GM23248 (cell line): ENCODE data around the gene SNTG2. TPM values are rescaled to one million over a fixed set of nuclear protein-coding genes. Genes with fewer than 3 reads are reported as not detected.

Experiments
- DNase-seq: peaks from one replicate; pipeline ENCODE4 v3.0.0-alpha.2; 2015
- H2AFZ ChIP-seq: fragments of 200-600 bp; sonication (generic); 2 replicates; pipeline ENCODE4 v1.6.1; 2016; ENCODE audit warnings: antibody characterized with exemption
- H3F3A ChIP-seq: fragments of 200-600 bp; sonication (generic); 2 replicates; pipeline ENCODE4 v1.6.1; 2016; ENCODE audit warnings: mild to moderate bottlenecking, antibody characterized with exemption, mixed run types; ENCODE audit not compliant: insufficient read depth
- H3K27ac ChIP-seq: fragments of 200-600 bp; sonication (generic); 2 replicates; pipeline ENCODE4 v1.5.1; 2016; ENCODE audit warnings: mild to moderate bottlenecking
- H3K27me3 ChIP-seq: fragments of 200-600 bp; sonication (generic); replicated peaks from 2 replicates; pipeline ENCODE4 v1.6.1; 2016; ENCODE audit warnings: mild to moderate bottlenecking; ENCODE audit not compliant: insufficient read depth
- H3K36me3 ChIP-seq: fragments of 200-600 bp; sonication (generic); 2 replicates; pipeline ENCODE4 v1.6.1; 2016; ENCODE audit warnings: low read depth, mild to moderate bottlenecking
- H3K4me1 ChIP-seq: fragments of 200-600 bp; sonication (generic); 2 replicates; pipeline ENCODE4 v1.6.1; 2016; ENCODE audit warnings: mild to moderate bottlenecking; ENCODE audit not compliant: insufficient read depth
- H3K4me2 ChIP-seq: fragments of 200-600 bp; sonication (generic); one replicate; pipeline ENCODE4 v1.6.1; 2016; ENCODE audit warnings: mild to moderate bottlenecking; ENCODE audit not compliant: unreplicated experiment
- H3K4me3 ChIP-seq: fragments of 200-600 bp; sonication (generic); 2 replicates; pipeline ENCODE4 v1.5.1; 2016; ENCODE audit warnings: mild to moderate bottlenecking
- H3K79me2 ChIP-seq: fragments of 200-600 bp; sonication (generic); 2 replicates; pipeline ENCODE4 v1.6.1; 2016; ENCODE audit warnings: mild to moderate bottlenecking; ENCODE audit not compliant: insufficient read depth
- H3K9ac ChIP-seq: fragments of 200-600 bp; sonication (generic); 2 replicates; pipeline ENCODE4 v1.6.1; 2016; ENCODE audit warnings: mild to moderate bottlenecking
- H3K9me2 ChIP-seq: fragments of 200-600 bp; sonication (generic); 2 replicates; pipeline ENCODE4 v1.6.1; 2016; ENCODE audit warnings: mixed run types, mild to moderate bottlenecking, moderate library complexity; ENCODE audit not compliant: insufficient read depth
- H3K9me3 ChIP-seq: fragments of 200-600 bp; sonication (generic); one replicate; pipeline ENCODE4 v1.6.1; 2017; ENCODE audit warnings: low read depth
- H4K20me1 ChIP-seq: fragments of 200-600 bp; sonication (generic); 2 replicates; pipeline ENCODE4 v1.6.0; 2016; ENCODE audit not compliant: insufficient read depth
- EZH2 ChIP-seq: fragments of 200-600 bp; sonication (generic); IDR thresholded peaks from 2 replicates; pipeline ENCODE4 v1.6.1; 2018; ENCODE audit warnings: antibody characterized with exemption, mild to moderate bottlenecking; ENCODE audit not compliant: insufficient read depth, poor library complexity, severe bottlenecking
- EZH2phosphoT487 ChIP-seq: fragments of 200-600 bp; sonication (generic); IDR thresholded peaks from 2 replicates; pipeline ENCODE4 v1.6.1; 2018; ENCODE audit warnings: antibody characterized with exemption, moderate library complexity, mild to moderate bottlenecking, low read depth; ENCODE audit not compliant: insufficient read depth
- WGBS, 2 experiments: methylation state at CpG; one replicate each; pipeline ENCODE4 v1.1.6; 2015 to 2017; ENCODE audit warnings: low lambda C conversion rate in 2 of 2, low coverage in 1 of 2; ENCODE audit errors: missing lambda C conversion rate in 2 of 2; 5-methylcytosine and 5-hydroxymethylcytosine counted together
- in situ Hi-C: fragments of 300-500 bp; cut with MboI; formaldehyde crosslinking; loops from 2 replicates; pipeline ENCODE4 v1.15.0; 2020
- polyA plus RNA-seq: library from polyadenylated mRNA; unstranded; fragments of >200 nt; fragmentation: Nextera tagmentation; extraction: Ambion mirVana; gene quantifications from 2 replicates; pipeline ENCODE4 v1.2.1, GENCODE V29; 2016
- total RNA-seq: library from RNA; depleted of rRNA; stranded (reverse); fragments of >200 nt; shearing (Covaris generic); gene quantifications from 2 replicates; pipeline ENCODE4 v1.2.3, GENCODE V29; 2014

Gene SNTG2
- total and polyA plus RNA-seq, 2 experiments from 2014 or later = not detected

DNA sequence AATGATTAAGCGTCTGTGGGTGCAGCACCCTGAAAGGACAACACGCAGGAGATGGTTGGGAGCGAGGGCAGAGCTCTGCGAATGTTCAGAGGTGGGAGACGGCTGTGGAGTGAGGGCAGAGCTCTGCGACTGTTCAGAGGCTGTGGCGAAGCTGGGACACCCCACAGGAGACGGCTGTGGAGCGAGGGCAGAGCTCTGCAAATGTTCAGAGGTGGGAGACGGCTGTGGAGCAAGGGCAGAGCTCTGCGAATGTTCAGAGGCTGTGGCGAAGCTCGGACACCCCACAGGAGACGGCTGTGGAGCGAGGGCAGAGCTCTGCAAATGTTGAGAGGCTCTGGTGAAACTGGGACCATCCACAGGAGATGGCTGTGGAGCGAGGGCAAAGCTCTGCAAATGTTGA, 40.0 kb upstream of the SNTG2 start:
- H3K27ac ChIP-seq = no peak overlapping the region
- H4K20me1 ChIP-seq = no peaks in the 10 kb centered on the region
- H3K4me2 ChIP-seq = no peak overlapping the region
- no peak for TF ChIP-seq EZH2phosphoT487
- in situ Hi-C loops = no loop called here
- no peaks in the 10 kb centered on the region for H3K4me1 ChIP-seq
- H3F3A ChIP-seq = no peaks in the 10 kb centered on the region
- H3K36me3 ChIP-seq = no peaks in the 10 kb centered on the region
- WGBS, 2 experiments = 41 to 54% methylated on average over 15 to 16 of the region's 16 CpGs
- H3K9me3 ChIP-seq = no peaks in the 10 kb centered on the region
- no peak overlapping the region for H3K9ac ChIP-seq
- H2AFZ ChIP-seq = no peak overlapping the region
- no peak overlapping the region for H3K4me3 ChIP-seq
- DNase-seq = no peak
- H3K9me2 ChIP-seq = no peaks in the 10 kb centered on the region
- H3K27me3 ChIP-seq = no peaks in the 10 kb centered on the region
- no peaks in the 10 kb centered on the region for H3K79me2 ChIP-seq

DNA sequence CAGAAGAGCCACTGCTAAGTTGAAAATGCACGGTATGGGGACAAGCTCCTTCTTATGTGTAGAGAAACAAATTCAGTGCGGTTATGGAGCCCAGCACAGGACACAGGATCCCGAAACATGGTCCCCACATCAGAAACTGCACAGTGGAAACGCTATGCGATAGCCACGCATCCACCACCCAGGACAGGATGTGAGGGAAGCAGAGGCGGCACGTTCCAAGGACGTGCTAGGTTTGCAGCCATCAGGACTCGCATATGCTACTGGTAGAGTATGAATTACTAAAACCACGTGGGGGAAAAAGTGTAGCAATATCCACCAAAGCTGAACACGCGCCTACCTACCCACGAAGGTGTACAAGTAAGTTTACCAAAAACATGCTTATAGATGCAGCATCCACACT, 34.7 kb upstream of the SNTG2 start:
- H3F3A ChIP-seq = no peaks in the 10 kb centered on the region
- no peaks in the 10 kb centered on the region for H3K9me3 ChIP-seq
- no peak overlapping the region for H2AFZ ChIP-seq
- no peaks in the 10 kb centered on the region for H3K36me3 ChIP-seq
- H3K9me2 ChIP-seq = no peaks in the 10 kb centered on the region
- no peaks in the 10 kb centered on the region for H3K79me2 ChIP-seq
- in situ Hi-C loops = no loop called here
- no peaks in the 10 kb centered on the region for H3K4me1 ChIP-seq
- 63 to 66% methylated on average over 14 of the region's 14 CpGs for WGBS, 2 experiments
- H3K4me2 ChIP-seq = no peak overlapping the region
- no peak for DNase-seq
- H3K27ac ChIP-seq = no peak overlapping the region
- H4K20me1 ChIP-seq = no peaks in the 10 kb centered on the region
- TF ChIP-seq EZH2 (no peak), EZH2phosphoT487 (no peak)
- H3K4me3 ChIP-seq = no peak overlapping the region
- no peaks in the 10 kb centered on the region for H3K27me3 ChIP-seq
- H3K9ac ChIP-seq = no peak overlapping the region

DNA sequence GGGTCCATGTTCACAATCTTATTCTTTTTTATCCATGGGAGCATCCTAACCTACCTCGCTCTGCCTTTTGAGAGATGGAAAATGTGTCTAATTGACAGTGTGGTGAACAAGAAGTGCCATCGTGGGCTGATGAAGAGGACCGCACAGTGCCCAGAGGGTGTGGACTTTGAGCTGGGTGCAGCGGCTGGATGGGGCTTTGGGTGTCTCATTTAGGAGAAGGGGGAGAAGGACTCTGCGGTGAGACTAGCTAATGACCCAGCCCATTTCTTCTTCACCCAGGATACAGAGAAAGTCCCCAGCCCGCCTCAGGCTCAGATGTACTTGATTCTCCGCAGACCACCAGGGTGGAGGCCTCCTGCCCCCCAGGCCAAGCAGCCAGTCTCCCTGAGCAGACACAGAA, 33.7 kb upstream of the SNTG2 start:
- no peaks in the 10 kb centered on the region for H3K36me3 ChIP-seq
- no peak for TF ChIP-seq EZH2phosphoT487
- TF ChIP-seq EZH2 = no peak
- WGBS, 2 experiments = 56 to 69% methylated on average over 7 of the region's 7 CpGs

DNA sequence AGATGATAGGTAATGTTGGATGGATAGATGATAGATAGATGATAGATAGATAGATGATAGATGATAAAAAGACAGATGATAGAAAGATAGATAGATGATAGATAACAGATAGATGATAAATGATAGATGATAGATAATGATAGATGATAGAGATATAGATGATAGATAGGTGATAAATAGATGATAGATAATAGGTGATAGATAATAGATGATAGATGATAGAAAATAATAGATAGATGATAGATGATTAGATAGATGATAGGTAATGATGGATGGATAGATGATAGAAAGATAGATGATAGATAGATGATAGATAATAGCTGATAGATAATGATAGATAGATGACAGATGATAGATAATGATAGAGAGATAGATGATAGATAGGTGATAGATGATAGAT, 31.0 kb upstream of the SNTG2 start:
- Histone ChIP-seq H3K4me3 (no peak overlapping the region), H3K4me2 (no peak overlapping the region), H3K27me3 (peaks cover 9% of the 10 kb centered on the region; the same call in 1 of the 2 replicates), H3K9ac (no peak overlapping the region), H3K9me3 (no peaks in the 10 kb centered on the region), H3F3A (no peaks in the 10 kb centered on the region), H3K4me1 (no peaks in the 10 kb centered on the region), H4K20me1 (no peaks in the 10 kb centered on the region), H2AFZ (no peak overlapping the region), H3K9me2 (no peaks in the 10 kb centered on the region), H3K27ac (no peak overlapping the region), H3K79me2 (no peaks in the 10 kb centered on the region), H3K36me3 (no peaks in the 10 kb centered on the region)
- TF ChIP-seq EZH2 (no peak), EZH2phosphoT487 (no peak)
- DNase-seq = no peak
- in situ Hi-C loops = no loop called here

More for the DNA sequence above, 33.7 kb upstream of the SNTG2 start:
- H3K9me2 ChIP-seq = no peaks in the 10 kb centered on the region
- no peak overlapping the region for H3K4me2 ChIP-seq
- no peak for DNase-seq
- in situ Hi-C loops = no loop called here
- no peak overlapping the region for H3K27ac ChIP-seq
- H3K27me3 ChIP-seq = no peaks in the 10 kb centered on the region
- no peaks in the 10 kb centered on the region for H3K79me2 ChIP-seq
- no peaks in the 10 kb centered on the region for H4K20me1 ChIP-seq
- no peak overlapping the region for H3K9ac ChIP-seq
- H2AFZ ChIP-seq = no peak overlapping the region
- H3K4me3 ChIP-seq = no peak overlapping the region
- H3K4me1 ChIP-seq = no peaks in the 10 kb centered on the region
- no peaks in the 10 kb centered on the region for H3F3A ChIP-seq
- H3K9me3 ChIP-seq = no peaks in the 10 kb centered on the region

DNA sequence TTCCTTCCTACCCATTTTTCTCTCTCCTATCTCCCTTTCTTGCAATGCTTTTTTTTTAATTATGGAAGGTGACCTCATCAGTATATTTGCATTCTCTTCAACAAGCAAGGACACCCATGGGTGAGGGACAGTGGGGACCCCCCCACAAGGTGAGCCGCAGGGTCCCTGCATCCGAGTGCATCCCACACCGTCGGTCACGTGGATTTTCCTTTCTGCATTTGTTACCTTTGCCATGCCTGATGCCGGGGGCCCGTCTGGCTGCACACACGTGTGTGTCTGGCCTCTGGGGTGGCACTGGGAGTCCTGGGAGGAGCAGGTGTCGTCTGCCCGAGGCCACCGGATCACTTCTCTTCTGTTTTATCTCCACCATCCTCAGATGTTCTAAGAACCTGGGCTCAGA, 30.1 kb upstream of the SNTG2 start:
- in situ Hi-C loops = no loop called here
- 63% methylated on average over 11 of the region's 11 CpGs for WGBS, 2 experiments

More for the DNA sequence above, 30.1 kb upstream of the SNTG2 start:
- no peaks in the 10 kb centered on the region for H3K4me1 ChIP-seq
- H3K9me3 ChIP-seq = no peaks in the 10 kb centered on the region
- H3K4me3 ChIP-seq = no peak overlapping the region
- no peak overlapping the region for H3K9ac ChIP-seq
- no peak for DNase-seq
- H2AFZ ChIP-seq = no peak overlapping the region
- H3K79me2 ChIP-seq = no peaks in the 10 kb centered on the region
- H3K36me3 ChIP-seq = no peaks in the 10 kb centered on the region
- H3K9me2 ChIP-seq = no peaks in the 10 kb centered on the region
- H3K27ac ChIP-seq = no peak overlapping the region
- no peak for TF ChIP-seq EZH2
- no peak for TF ChIP-seq EZH2phosphoT487
- H3K4me2 ChIP-seq = no peak overlapping the region
- no peaks in the 10 kb centered on the region for H4K20me1 ChIP-seq
- peaks cover 13% of the 10 kb centered on the region; the same call in 1 of the 2 replicates for H3K27me3 ChIP-seq
- no peaks in the 10 kb centered on the region for H3F3A ChIP-seq
